WERI-Rb-1 (cell line): ENCODE data around the gene PHLPP1.

Source experiments
- DNase-seq: peaks from one replicate; pipeline ENCODE4 v3.0.0-alpha.2; 2020
- H3K27ac ChIP-seq: fragments of 250-450 bp; sonication (Bioruptor Pico); 2 replicates; pipeline ENCODE4 v1.5.1; 2020; ENCODE audit warnings: mild to moderate bottlenecking, moderate library complexity
- H3K27me3 ChIP-seq: fragments of 250-450 bp; sonication (Bioruptor Pico); 2 replicates; pipeline ENCODE4 v1.5.1; 2021; ENCODE audit warnings: mild to moderate bottlenecking, low read depth, moderate library complexity; ENCODE audit not compliant: insufficient read depth, severe bottlenecking
- H3K36me3 ChIP-seq: fragments of 250-450 bp; sonication (Bioruptor Pico); 2 replicates; pipeline ENCODE4 v1.5.1; 2020; ENCODE audit warnings: mild to moderate bottlenecking, moderate library complexity
- H3K4me3 ChIP-seq: 2 replicates; pipeline ENCODE4 v1.5.1; 2011; ENCODE audit warnings: low read depth, mild to moderate bottlenecking, control low read depth, low read length
- H3K9me3 ChIP-seq: fragments of 250-450 bp; sonication (Bioruptor Pico); 2 replicates; pipeline ENCODE4 v1.5.1; 2021; ENCODE audit warnings: mild to moderate bottlenecking, moderate library complexity; ENCODE audit not compliant: severe bottlenecking
- TF ChIP-seq, protein P1 (sequence below): IDR thresholded peaks from 2 replicates; pipeline ENCODE4 v1.5.1; 2011; ENCODE audit warnings: low read depth, mild to moderate bottlenecking, control low read depth, inconsistent platforms, low read length

Gene PHLPP1

DNA sequence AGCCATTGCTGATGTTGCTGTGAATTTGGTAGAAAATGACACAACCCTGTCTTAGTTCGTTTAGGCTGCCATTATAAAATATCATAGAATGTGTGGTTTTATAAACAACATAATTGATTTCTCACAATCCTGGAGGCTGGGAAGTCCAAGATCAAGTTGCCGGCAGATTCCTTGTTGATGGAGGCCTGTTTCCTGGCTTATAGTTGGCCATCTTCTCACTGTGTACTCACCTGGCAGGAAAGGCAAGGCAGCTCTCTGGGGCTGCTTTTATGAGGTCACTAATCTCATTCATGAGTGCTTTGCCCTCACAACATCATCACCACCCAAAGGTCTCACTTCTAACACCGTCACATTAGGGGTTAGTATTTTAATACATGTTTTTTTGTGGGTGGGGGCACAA lies 58.4 kb downstream of the PHLPP1 start:
- no peak for DNase-seq
- Histone ChIP-seq H3K36me3 (no peaks in the 10 kb centered on the region), H3K9me3 (no peaks in the 10 kb centered on the region), H3K4me3 (no peak overlapping the region), H3K27me3 (no peaks in the 10 kb centered on the region), H3K27ac (no peak overlapping the region)
- TF ChIP-seq, protein P1, sequence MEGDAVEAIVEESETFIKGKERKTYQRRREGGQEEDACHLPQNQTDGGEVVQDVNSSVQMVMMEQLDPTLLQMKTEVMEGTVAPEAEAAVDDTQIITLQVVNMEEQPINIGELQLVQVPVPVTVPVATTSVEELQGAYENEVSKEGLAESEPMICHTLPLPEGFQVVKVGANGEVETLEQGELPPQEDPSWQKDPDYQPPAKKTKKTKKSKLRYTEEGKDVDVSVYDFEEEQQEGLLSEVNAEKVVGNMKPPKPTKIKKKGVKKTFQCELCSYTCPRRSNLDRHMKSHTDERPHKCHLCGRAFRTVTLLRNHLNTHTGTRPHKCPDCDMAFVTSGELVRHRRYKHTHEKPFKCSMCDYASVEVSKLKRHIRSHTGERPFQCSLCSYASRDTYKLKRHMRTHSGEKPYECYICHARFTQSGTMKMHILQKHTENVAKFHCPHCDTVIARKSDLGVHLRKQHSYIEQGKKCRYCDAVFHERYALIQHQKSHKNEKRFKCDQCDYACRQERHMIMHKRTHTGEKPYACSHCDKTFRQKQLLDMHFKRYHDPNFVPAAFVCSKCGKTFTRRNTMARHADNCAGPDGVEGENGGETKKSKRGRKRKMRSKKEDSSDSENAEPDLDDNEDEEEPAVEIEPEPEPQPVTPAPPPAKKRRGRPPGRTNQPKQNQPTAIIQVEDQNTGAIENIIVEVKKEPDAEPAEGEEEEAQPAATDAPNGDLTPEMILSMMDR: no peak

GRCh38 chr18:62776024-62776570 lies 60.8 kb downstream of the PHLPP1 start:
- Histone ChIP-seq H3K27ac (no peak overlapping the region), H3K36me3 (no peaks in the 10 kb centered on the region), H3K27me3 (no peaks in the 10 kb centered on the region), H3K4me3 (no peak overlapping the region), H3K9me3 (no peaks in the 10 kb centered on the region)
- TF ChIP-seq, protein P1: no peak
- no peak for DNase-seq

DNA sequence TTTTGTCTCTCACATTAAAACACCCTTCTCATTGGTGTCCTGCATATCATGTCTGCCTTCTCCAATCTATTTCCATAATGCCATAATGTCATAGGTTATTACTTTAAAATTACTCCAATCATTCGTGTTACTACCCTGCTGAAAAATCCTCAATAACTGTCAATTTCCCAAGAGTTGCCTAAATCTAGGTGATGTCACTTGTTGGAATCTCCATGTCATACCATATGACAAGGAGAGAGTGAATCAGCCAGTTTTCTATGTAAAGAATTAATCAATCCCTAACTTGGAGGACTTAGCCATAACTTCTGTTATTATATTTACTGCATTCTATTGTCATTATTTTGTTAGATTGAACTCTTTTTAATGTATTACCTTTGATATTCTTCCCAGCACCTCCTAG lies 62.5 kb downstream of the PHLPP1 start:
- DNase-seq: no peak
- Histone ChIP-seq H3K4me3 (no peak overlapping the region), H3K27ac (no peak overlapping the region), H3K27me3 (no peaks in the 10 kb centered on the region), H3K9me3 (no peaks in the 10 kb centered on the region), H3K36me3 (no peaks in the 10 kb centered on the region)
- TF ChIP-seq, protein P1: no peak

- Histone ChIP-seq H3K4me3 (no peak overlapping the region), H3K27me3 (no peaks in the 10 kb centered on the region), H3K9me3 (no peaks in the 10 kb centered on the region), H3K36me3 (no peaks in the 10 kb centered on the region), H3K27ac (no peak overlapping the region)
- TF ChIP-seq, protein P1: no peak
- DNase-seq: peak; percentile 41
Observed at GRCh38 chr18:62778976-62779869, 63.9 kb downstream of the PHLPP1 start.

DNA sequence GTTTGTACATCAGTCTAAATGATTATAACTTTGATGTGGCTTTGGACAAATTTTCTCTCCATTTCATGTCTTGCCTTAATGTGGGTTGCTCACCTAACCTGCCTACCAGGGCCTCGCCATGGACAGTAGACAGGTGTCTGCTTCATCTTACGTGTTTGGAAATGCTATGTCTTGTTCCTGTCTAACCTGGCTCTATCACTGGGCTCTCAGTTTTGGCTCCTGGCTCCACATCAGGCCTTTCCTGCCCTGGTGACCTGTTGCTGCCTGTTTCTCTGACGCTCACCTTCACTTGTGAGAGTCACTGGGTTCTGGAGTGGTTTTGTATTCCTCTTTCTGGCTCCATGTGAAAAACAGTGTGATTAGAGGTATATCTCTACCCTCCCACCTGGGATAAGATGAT lies 65.9 kb downstream of the PHLPP1 start:
- no peak overlapping the region for H3K4me3 ChIP-seq
- DNase-seq: no peak
- no peaks in the 10 kb centered on the region for H3K36me3 ChIP-seq
- H3K27me3 ChIP-seq: no peaks in the 10 kb centered on the region
- no peaks in the 10 kb centered on the region for H3K9me3 ChIP-seq
- H3K27ac ChIP-seq: no peak overlapping the region
- TF ChIP-seq, protein P1: no peak
